Natural killer cell (primary cell): ENCODE measurements around the gene LGI2. TPM values are rescaled to one million over a fixed set of nuclear protein-coding genes. Genes with fewer than 3 reads are reported as not detected.

ENCODE experiments used
- ATAC-seq, 3 donors: fragments of 150-1000 bp in 2 of 3; fragments of 200-7000 bp in 1 of 3; cut with Tn5 transposase; 1 replicate in 1 of 3; 2 replicates in 2 of 3; pipeline ENCODE4 v1.10.0; 2021; ENCODE audit warnings: mild to moderate bottlenecking in 2 of 3, moderate library complexity in 2 of 3
- DNase-seq, 2 donors: peaks; one replicate each; pipeline versions ENCODE4 v3.0.0 to v3.0.0-alpha.2; 2013 to 2021; ENCODE audit warnings: mixed read lengths in 1 of 2
- H3K27ac ChIP-seq: one replicate; pipeline ENCODE4 v1.5.1; 2013; ENCODE audit warnings: mild to moderate bottlenecking, low read length
- H3K27me3 ChIP-seq: one replicate; pipeline ENCODE4 v1.6.1; 2013; ENCODE audit warnings: low read length; ENCODE audit not compliant: control insufficient read depth, insufficient read depth
- H3K36me3 ChIP-seq: one replicate; pipeline ENCODE4 v1.6.1; 2013; ENCODE audit warnings: low read length; ENCODE audit not compliant: control insufficient read depth, insufficient read depth
- H3K4me1 ChIP-seq: one replicate; pipeline ENCODE4 v1.6.1; 2013; ENCODE audit warnings: low read length; ENCODE audit not compliant: control insufficient read depth, insufficient read depth
- H3K4me3 ChIP-seq: one replicate; pipeline ENCODE4 v1.5.1; 2013; ENCODE audit warnings: low read length
- H3K9me3 ChIP-seq: one replicate; pipeline ENCODE4 v1.6.1; 2013; ENCODE audit warnings: low read length; ENCODE audit not compliant: control insufficient read depth, insufficient read depth
- H3K27ac Mint-ChIP-seq, 2 donors: one replicate each; pipeline ENCODE4 v1.8.0; 2022; ENCODE audit warnings: mild to moderate bottlenecking in 2 of 2, mixed read lengths in 2 of 2, moderate library complexity in 1 of 2
- H3K27me3 Mint-ChIP-seq, 2 donors: one replicate each; pipeline ENCODE4 v1.8.0; 2022; ENCODE audit warnings: low read depth in 2 of 2, mixed read lengths in 2 of 2
- H3K36me3 Mint-ChIP-seq: one replicate; pipeline ENCODE4 v1.8.0; 2022; ENCODE audit warnings: mixed read lengths
- H3K4me1 Mint-ChIP-seq, 2 donors: one replicate each; pipeline ENCODE4 v1.8.0; 2022; ENCODE audit warnings: mixed read lengths in 2 of 2
- H3K4me3 Mint-ChIP-seq: one replicate; pipeline ENCODE4 v1.8.0; 2022; ENCODE audit warnings: mild to moderate bottlenecking, moderate library complexity, mixed read lengths
- H3K9me3 Mint-ChIP-seq, 2 donors: one replicate each; pipeline ENCODE4 v1.8.0; 2022; ENCODE audit warnings: mixed read lengths in 2 of 2
- CTCF ChIP-seq: fragments of 200-600 bp; IDR thresholded peaks from one replicate; pipeline ENCODE4 v1.8.0; 2022; ENCODE audit warnings: antibody characterized with exemption
- WGBS: methylation state at CpG from one replicate; pipeline ENCODE4 v1.1.7; 2013; ENCODE audit warnings: missing lambda C conversion rate; ENCODE audit not compliant: insufficient coverage; 5-methylcytosine and 5-hydroxymethylcytosine counted together
- intact Hi-C: fragments of 100-400 bp; cut with micrococcal nuclease; formaldehyde crosslinking; loops from one replicate; pipeline ENCODE4 v1.14.2; 2022
- total RNA-seq, 4 donors: library from RNA; stranded (reverse); fragments of 120-200 nt in 1 of 4; gene quantifications; one replicate each; pipeline versions ENCODE4 v1.2.3 to v1.2.4, GENCODE V29; 2013 to 2022

Gene LGI2
- total RNA-seq, 3 donors from 2014 or later (not counting 1 experiment from before 2014, with no cell fraction given), result not detected

DNA sequence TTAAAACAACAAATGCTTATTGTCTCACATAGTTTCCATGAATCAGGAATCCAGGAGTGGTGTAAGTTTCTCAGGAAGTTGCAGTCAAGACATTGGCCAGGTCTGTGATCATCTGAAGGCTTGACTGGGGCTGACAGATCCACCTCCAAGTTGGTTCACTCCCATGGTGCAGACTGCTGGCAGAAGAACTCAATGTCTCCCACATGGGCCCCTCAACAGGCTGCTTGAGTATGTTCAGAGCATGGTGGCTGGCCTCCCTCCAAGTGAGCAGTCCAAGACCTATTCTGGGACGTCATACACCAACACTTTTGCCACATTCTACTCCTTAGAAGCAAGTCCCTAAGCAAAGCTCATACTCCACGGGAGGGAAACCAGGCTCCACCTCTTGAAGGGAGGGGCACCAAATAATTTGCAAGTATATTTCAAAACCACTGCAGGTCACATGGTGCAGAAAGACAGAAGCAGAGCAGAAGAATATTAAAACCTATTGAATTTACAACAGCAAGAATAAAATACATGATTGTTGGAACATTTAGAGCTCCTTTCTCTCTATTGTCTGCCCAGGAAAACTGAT lies 35.3 kb downstream of the LGI2 start:
- ATAC-seq (no peak), DNase-seq (no peak)
- intact Hi-C loops, result no loop called here
- Histone ChIP-seq H3K4me1 (peaks cover 4% of the 10 kb centered on the region), H3K36me3 (no peaks in the 10 kb centered on the region), H3K9me3 (no peaks in the 10 kb centered on the region), H3K4me3 (no peak overlapping the region), H3K27me3 (no peaks in the 10 kb centered on the region), H3K27ac (no peak overlapping the region)
- Mint-ChIP-seq H3K27me3 (peaks cover 0 to 3% of the 10 kb centered on the region in 2 donors), H3K27ac (no peak overlapping the region), H3K4me1 (peaks cover 9 to 13% of the 10 kb centered on the region in 2 donors), H3K36me3 (no peaks in the 10 kb centered on the region), H3K4me3 (no peak overlapping the region), H3K9me3 (peaks cover 0 to 2% of the 10 kb centered on the region in 2 donors)
- WGBS, result 100% methylated on average over 2 of the region's 2 CpGs
- no peak for TF ChIP-seq CTCF

DNA sequence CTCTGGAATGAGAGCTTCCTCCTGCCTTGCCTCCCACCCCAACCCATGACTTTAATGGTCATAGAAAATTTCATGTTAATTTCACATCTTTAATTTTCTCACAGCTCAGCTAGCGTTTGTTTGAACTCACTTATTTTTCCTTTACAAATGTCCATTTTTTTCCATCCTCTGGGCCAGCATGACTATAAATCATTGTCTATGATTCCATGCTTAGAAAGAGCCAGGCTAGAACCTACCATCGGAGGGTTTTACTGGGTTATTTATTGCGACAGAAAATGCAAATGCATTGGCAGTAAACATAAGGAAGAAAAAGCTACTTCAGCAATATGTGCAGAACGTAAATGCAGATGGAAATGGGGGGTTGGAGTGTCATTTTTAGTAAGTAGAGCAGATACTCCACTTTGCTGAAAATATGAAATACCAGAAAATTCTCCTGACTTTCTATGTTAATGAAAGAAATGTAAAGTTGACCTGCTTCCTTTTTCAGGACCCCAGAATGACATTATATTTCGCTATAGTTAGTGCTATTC lies 37.1 kb downstream of the LGI2 start:
- TF ChIP-seq CTCF, result no peak
- Mint-ChIP-seq H3K27ac (no peak overlapping the region), H3K4me1 (no peaks in the 10 kb centered on the region), H3K36me3 (no peaks in the 10 kb centered on the region), H3K9me3 (peaks cover 0 to 2% of the 10 kb centered on the region in 2 donors), H3K27me3 (peaks cover 0 to 6% of the 10 kb centered on the region in 2 donors), H3K4me3 (no peak overlapping the region)
- ATAC-seq (no peak), DNase-seq (no peak)
- no peaks in the 10 kb centered on the region for H3K9me3 ChIP-seq
- no peaks in the 10 kb centered on the region for H3K4me1 ChIP-seq
- intact Hi-C loops, result no loop called here
- H3K4me3 ChIP-seq, result no peak overlapping the region
- H3K36me3 ChIP-seq, result no peaks in the 10 kb centered on the region
- H3K27me3 ChIP-seq, result no peaks in the 10 kb centered on the region
- 74% methylated on average over 4 of the region's 5 CpGs for WGBS
- H3K27ac ChIP-seq, result no peak overlapping the region

DNA sequence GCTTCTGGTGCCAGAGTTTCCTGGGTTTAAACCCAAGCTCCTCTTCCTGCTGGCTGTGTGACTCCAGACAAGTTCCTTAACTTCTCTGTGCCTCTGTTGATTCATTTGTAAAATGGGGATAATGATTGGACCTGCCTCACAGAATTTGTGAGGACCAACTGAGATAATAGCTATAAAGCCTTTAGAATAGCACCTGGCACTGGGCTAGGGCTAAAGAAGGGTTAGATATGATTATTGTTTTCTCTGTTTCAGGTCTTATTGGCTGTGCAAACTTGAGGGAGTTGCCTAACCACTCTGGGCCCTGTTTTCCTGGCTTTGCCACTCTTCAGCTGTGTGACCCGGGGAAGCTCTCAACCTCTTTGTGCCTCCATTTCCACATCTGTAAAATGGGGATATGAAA lies 37.8 kb downstream of the LGI2 start:
- no peak for DNase-seq
- TF ChIP-seq CTCF, result no peak
- H3K36me3 Mint-ChIP-seq, result no peaks in the 10 kb centered on the region
- peaks cover 0 to 2% of the 10 kb centered on the region in 2 donors for H3K9me3 Mint-ChIP-seq
- H3K27ac ChIP-seq, result no peak overlapping the region
- no CpG with 5 or more reads among the region's 1 CpG for WGBS
- no peaks in the 10 kb centered on the region for H3K9me3 ChIP-seq
- no peak for ATAC-seq
- H3K4me3 ChIP-seq, result no peak overlapping the region
- no peaks in the 10 kb centered on the region for H3K27me3 ChIP-seq
- H3K27ac Mint-ChIP-seq, result no peak overlapping the region
- no peaks in the 10 kb centered on the region for H3K4me1 Mint-ChIP-seq
- intact Hi-C loops, result no loop called here
- H3K36me3 ChIP-seq, result no peaks in the 10 kb centered on the region
- H3K4me1 ChIP-seq, result no peaks in the 10 kb centered on the region
- peaks cover 0 to 6% of the 10 kb centered on the region in 2 donors for H3K27me3 Mint-ChIP-seq
- H3K4me3 Mint-ChIP-seq, result no peak overlapping the region

DNA sequence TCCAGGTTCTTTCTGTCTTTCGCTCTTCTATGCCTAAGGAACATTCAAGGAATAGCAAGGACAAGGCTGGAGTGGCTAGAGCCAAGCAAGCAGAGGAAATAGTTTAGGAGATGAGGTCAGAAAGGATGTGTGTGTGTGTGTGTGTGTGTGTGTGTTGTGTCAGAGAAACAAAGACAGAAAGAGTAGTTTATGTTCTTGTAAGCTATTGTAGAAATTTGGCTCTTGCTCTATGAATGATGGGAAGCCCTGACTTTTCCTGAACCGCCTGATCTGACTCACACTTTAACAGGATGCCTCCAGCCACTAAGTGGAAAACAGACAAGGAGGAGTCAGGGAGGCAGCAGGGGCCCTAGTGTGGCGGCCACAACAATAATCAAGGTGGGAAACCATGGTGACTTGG lies 39.7 kb downstream of the LGI2 start:
- TF ChIP-seq CTCF, result no peak
- Histone ChIP-seq H3K36me3 (no peaks in the 10 kb centered on the region), H3K4me1 (no peaks in the 10 kb centered on the region), H3K27ac (no peak overlapping the region), H3K27me3 (no peaks in the 10 kb centered on the region), H3K9me3 (no peaks in the 10 kb centered on the region), H3K4me3 (no peak overlapping the region)
- Mint-ChIP-seq H3K27me3 (peaks cover 0 to 6% of the 10 kb centered on the region in 2 donors), H3K9me3 (peaks cover 0 to 2% of the 10 kb centered on the region in 2 donors), H3K4me1 (no peaks in the 10 kb centered on the region), H3K27ac (no peak overlapping the region), H3K4me3 (no peak overlapping the region), H3K36me3 (no peaks in the 10 kb centered on the region)
- intact Hi-C loops, result no loop called here
- ATAC-seq, result no peak
- no peak for DNase-seq
- whole genome bisulfite sequencing, result 87% methylated on average over 3 of the region's 3 CpGs
